GM19467 (cell line): Measurements from ENCODE around the gene OR52N2.

Source experiments
- ATAC-seq: cut with Tn5 transposase; IDR thresholded peaks from one replicate; pipeline ENCODE4 v1.9.1; 2021; ENCODE audit warnings: mild to moderate bottlenecking, moderate library complexity; ENCODE audit not compliant: unreplicated experiment

The OR52N2 gene

DNA sequence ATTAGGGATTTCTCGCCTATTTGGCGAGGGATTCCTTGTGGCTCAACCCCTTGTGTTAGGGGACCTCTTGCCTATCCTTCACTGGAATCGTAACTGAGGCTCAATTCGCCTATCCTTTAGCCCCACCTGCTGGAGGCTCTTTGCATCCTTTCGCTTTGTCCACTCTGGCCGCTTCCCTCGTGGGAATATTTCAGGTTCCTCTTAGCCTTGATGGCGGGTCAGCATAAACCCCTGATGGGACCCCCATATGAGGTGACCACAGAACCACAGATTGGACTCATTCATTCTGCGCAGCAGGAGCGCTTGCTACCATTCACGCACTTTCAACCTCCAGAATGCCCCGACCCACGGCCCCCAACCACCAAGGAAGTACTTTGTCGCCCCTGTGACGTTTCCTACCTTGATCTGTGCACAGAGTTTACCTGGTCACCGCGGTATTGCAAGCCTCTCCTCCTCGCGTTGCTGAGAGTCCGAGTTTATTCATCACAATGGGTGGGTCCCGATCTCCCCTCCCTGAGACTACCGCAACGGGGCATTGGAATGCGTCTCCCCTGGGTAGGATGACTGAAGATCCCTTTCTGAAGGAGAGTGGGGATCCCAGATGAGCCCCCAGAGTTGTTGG, at the start of gene OR52N2:
Gene OR52N2 (plus strand): TSS at position 425 of the 622 bp plus-strand sequence. CDS start 11,412 bp downstream, outside the sequence.
- peak; percentile 91 for ATAC-seq

DNA sequence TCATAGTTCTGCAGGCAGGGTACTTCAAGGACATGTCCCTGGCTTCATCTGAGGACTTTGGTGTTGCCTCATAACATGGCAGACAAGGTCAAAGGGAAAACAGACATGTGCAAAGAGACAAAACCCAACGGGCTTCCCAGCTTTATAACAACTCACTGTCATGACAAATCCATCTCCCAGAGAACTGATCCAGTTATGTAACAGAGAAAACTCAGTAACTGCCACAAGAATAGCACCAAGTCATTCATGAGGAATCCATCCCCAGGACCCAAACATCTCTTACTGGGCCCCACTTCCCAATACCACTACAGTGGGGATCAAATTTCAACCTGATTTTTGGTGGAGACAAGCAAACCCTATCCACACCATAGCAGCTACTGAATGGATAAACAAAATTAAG, 41.7 kb upstream of the OR52N2 start:
- ATAC-seq, result no peak

- ATAC-seq, result no peak
Measured at GRCh38 chr11:5783255-5783654, 25.5 kb upstream of the OR52N2 start, which contains the start of gene OR52N5. Gene OR52N5, minus strand, starts transcription at chr11:5783355. Its CDS starts 4,721 bp downstream, at chr11:5778634.

DNA sequence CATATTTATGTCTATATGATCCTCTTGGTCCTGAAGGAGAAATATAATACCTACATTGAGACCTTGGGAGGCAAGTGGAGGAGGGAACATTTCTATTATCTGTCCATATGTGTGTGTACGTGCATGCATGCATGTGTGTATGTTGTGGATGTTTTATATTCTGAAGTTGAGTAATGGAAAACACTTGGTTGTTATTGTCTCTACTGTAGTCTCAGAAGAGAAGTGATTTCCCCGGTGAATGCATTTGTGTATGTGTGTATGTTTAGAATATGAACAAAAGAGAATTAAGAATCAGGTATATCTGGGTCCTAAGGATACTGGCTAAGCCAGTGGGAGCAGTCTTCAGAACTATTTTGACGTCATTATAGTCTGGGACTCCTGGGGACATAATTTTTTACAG, 17.6 kb upstream of the OR52N2 start, which contains the start of gene OR52N1:
Gene OR52N1 (minus strand): TSS at position 101 of the 400 bp plus-strand sequence. CDS start 2,449 bp downstream, outside the sequence.
- ATAC-seq, result no peak

DNA sequence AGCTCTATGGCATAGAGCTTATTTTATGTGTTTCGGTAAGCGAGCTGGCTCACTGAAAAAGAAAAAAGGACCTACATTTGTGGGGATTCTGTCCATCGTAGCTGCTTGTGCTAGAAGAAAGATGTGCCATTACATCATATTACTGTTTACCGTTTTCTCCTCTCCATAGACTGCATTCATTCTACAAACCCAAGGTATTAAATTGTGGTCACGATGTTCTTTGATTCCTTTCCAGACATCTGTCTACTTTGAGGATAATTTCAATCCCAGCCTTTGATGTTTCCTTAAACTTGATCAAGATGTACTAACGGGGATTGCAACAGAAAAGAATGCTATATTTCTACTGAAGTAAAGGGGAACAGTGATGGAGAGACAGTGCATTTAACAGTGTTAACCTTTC, 12.2 kb upstream of the OR52N2 start:
- no peak for ATAC-seq

- no peak for ATAC-seq
Measured at GRCh38 chr11:5803982-5804381, 4.7 kb upstream of the OR52N2 start.

DNA sequence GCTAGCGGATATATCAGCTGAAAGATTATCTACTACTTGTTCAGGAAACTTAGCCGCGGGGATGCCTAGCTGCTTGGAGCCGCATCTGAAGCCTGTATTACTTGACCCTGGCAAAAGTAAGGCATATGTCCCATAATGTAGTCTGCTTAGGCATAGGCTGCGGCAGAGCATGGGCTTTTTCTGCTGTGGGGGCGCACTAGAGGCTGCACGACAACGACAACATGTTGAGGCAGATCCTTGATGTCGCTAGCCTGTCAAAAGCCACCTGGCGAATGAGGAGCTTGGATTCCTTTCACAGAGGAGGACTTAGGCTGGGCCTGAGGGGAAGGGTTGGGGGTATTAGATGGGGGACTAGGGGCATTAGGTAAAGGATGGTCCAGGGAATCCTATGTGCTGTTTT, 1.1 kb upstream of the OR52N2 start:
- ATAC-seq, result no peak

DNA sequence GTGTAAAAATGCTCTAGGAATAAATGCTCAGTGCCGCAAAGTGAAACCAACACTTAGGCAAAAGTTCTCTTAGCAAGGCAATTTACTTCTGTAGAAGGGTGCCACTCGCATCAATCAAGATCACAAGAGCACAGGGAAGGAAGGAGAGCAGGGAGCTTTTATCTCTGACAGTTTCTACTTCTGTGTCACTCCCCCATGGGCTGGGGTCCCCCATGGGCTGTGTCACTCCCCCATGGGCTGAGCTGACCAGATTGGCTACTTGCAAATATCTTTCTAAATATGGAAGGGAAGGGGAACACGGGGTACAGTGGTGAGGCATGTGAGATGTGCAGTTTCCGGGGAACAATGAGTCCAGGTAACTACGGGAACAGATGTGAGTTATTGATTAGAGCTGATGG, 397 bp downstream of the OR52N2 start:
- peak; percentile 14 for ATAC-seq

- no peak for ATAC-seq
Measured at GRCh38 chr11:5809905-5810795, 1.4 kb downstream of the OR52N2 start.

- no peak for ATAC-seq
Measured at GRCh38 chr11:5815534-5815933, 6.8 kb downstream of the OR52N2 start.

DNA sequence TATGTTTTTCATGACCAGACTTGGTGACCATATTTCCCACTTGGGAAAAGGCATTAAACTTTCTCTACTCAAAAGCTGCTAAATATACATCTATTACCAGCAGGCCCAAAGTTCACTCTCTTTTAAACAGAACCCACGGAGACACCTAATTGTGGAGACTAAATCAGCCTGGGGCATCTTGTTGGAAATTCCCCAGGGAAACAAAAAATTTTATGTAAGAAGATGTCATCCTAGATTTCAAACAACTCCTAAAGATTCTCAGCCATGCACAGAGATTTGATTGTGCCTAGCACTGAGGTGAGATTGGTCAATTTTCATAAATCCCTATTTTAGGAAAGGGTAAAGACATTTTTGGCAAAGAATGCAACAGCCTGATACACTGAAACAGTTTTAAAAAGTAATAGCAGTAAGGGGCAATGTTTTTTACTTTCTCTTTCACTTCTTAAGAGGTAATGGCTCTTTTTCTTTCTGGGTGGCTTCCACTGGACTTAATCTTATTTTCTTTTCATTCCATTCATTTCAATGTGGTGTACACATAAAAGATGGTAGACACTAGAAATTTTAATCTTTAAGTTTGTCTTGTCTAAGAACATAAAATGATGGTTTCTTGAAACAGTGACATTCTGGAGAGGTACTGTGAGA, 9.6 kb downstream of the OR52N2 start:
- peak; percentile 49 for ATAC-seq

DNA sequence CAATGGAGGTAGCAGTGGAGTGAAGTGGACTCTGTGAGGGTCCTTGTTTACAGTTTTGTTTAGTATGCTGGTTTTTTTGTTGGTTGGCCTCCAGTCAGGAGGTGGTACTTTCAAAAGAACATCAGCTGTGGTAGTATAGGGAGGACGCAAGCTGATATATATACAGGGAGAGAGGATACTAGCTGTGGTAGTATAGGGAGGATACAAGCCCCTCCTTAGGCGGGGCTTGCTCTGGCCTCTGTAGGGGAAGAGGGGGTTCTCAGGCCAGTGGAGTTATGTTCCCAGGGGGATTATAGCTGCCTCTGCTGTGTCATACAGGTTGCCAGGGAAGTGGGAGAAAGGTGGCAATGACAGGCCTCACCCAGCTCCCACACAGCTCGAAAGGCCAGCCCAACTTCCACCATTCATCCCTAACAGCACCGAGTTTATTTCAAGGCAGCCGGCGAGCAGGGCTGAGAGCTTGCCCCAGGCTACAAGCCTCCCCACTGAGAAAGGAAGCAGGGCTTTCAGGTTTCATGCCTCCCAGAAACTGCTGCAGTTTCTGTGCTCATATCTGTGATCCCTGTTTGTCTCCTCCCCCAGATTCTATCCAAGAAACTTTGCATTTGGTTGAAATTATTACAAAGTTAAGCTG, 22.6 kb downstream of the OR52N2 start:
- ATAC-seq, result no peak

DNA sequence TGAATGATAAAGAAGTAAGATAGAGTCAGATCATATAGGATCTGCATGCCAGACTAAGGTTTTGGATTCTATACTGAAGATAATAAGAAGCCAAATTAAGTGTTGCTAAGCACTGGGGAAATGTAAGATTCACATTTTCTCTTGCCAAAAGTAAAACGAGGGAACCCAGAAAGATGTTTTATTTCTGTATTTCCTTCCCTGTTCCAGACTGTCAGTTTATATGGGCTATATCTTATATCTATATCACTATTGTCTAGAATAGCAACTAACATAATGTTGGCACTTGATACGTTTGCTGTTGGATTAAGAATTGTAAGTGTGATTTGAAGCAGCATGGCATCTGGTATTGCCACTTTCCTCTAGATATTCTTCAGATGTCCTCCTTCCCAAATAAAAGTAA, 24.7 kb downstream of the OR52N2 start:
- no peak for ATAC-seq

GRCh38 chr11:5837695-5838094, 29.0 kb downstream of the OR52N2 start:
- no peak for ATAC-seq

DNA sequence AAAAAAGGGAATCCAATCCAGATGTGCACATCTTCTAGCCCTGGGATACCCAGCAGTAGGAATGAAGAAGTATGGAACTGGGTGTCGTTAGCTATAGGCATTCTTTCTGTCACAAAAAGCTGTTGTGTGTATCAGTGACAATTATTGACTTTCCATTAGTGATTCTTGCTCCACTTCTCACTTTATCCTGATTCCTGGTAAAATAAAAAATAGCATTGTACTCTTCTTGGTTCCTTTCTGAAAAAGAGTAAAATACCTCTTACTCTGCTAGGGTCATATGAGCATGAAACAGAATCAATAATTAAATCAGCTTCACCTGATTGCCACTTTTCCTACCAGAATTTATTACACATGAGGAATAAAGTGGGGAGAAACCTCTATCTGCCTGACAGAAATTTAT, 33.1 kb downstream of the OR52N2 start, which contains the start of gene OR52E6:
Gene OR52E6 (minus strand): TSS at position 101 of the 400 bp plus-strand sequence. CDS start 0 bp downstream, at position 101.
- no peak for ATAC-seq

GRCh38 chr11:5846701-5847100, 38.0 kb downstream of the OR52N2 start:
- ATAC-seq, result no peak

DNA sequence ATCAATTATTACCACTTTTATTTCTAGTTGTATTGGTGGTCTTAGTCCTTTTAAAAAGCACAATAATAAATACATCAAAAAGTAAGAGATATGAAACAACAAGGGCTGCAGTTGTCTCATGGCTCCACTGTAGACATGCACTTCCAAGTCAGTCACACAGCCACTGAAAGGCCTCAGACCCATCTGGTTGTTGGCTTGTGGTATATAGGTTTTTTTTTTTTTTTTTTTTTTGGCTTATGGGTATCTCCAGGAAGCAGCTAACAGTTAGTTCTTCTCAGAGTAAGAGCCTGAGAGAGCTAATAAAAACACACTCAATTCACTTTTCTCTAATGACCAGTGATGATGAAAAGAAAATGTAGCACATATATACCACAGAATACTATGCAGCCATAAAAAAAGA, 39.0 kb downstream of the OR52N2 start:
- ATAC-seq, result no peak

DNA sequence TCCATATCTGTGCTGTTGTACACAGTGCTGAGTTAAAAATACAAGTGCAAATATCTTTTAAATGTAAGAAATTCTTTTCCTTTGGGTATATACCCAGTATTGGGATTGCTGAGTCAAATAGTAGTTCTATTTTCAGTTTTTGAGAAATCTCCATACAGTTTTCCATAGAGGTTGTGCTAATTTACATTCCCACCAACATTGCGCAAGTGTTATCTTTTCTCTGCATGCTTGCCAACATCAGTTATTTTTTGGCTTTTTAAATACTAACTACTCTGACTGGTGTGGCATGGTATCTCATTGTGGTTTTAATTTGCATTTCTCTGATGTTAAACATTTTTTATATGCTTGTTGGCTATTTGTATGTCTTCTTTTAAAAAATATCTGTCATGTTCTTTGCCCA, 42.3 kb downstream of the OR52N2 start:
- ATAC-seq, result no peak

- no peak for ATAC-seq
Measured at GRCh38 chr11:5857590-5857989, 48.9 kb downstream of the OR52N2 start, which contains the start of gene OR52E8. Gene OR52E8, minus strand, starts transcription at chr11:5857690. Its CDS starts 0 bp downstream, at chr11:5857690.

- ATAC-seq, result no peak
Measured at GRCh38 chr11:5865826-5866225, 57.1 kb downstream of the OR52N2 start.
